GM21367 (cell line): ENCODE results near the gene IRF3.
"Not testable (repeated sequence)": the region's sequence is repeated elsewhere in the genome, so short reads cannot be mapped to it uniquely, and the experiment has no call there.

ENCODE experiments used
- ATAC-seq: cut with Tn5 transposase; IDR thresholded peaks from one replicate; pipeline ENCODE4 v1.9.1; 2021; ENCODE audit not compliant: unreplicated experiment

Gene IRF3

DNA sequence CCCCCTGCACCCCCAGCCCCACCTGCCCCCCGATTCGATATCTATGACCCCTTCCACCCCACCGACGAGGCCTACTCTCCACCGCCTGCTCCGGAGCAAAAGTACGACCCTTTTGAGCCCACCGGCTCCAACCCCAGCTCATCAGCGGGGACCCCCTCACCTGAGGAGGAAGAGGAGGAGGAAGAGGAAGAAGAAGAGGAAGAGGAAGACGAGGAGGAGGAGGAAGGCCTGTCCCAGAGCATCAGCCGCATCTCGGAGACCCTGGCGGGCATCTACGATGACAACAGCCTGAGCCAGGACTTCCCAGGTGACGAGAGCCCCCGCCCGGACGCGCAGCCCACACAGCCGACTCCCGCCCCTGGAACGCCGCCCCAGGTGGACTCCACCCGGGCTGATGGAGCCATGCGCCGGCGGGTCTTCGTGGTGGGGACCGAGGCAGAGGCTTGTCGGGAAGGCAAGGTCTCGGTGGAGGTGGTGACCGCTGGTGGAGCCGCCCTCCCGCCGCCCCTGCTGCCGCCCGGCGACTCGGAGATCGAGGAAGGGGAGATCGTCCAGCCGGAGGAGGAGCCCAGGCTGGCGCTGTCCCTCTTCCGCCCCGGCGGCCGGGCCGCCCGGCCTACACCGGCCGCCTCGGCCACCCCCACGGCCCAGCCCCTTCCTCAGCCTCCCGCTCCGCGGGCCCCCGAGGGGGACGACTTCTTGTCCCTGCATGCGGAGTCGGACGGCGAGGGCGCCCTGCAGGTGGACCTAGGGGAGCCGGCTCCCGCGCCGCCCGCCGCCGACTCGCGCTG is 14.4 kb downstream of the IRF3 start:
- ATAC-seq: no peak

DNA sequence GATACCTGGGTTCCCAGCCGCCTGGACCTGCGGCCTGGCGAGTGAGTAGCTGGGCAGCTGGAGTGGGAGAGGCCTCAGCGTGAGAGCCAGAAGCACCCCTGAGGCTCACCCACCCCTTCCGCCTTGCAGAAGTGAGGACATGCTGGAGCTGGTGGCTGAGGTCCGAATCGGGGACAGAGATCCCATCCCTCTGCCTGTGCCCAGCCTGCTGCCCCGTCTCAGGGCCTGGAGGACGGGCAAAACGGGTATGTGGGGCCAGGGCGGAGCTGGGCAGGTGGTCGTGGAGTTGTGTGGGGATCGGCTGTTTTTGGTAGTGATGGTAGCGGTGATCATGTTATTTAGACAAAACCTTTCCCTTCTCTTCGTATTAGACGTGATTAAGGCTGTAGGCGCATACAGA is 19.1 kb downstream of the IRF3 start:
- ATAC-seq: no peak

DNA sequence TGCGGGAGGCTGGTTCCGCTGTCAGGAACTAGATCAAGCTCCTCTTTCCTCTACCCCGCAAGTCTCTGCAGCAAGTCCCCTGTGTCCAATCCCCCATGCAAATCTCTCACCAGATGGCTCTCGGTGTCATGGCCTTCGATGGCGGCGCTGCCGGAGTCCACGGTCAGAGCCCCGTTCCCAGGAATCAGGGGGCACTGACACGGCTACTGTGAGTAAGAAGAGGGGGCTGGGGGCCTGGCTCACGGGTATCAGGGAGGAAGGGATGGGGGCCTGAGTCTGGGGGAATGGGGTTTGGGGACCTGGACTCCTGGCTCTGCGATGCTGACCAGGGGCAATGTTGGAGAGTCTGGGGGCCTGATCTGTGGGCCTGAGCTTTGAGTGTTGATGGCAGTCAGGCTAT is 19.7 kb downstream of the IRF3 start:
- no peak for ATAC-seq

DNA sequence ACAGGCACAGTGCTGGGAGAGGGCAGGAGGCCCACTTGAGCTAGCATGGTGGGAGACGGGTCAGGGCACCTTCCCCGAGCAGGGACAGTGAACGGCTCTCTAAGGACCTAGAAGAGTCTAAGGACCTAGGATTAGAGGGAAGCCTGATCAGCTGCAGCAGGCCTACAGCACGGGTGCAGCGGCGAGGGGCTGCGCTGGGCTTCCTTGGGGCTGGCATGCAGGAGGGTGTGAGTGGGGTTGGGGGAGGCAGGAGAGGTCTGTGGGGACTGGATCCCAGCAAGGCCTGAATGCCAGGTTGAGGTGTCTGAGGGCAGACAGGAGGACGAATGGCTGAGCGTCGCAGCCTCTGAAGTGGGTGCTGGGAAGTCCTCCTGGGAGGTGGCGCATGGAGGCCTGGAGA is 20.1 kb downstream of the IRF3 start:
- ATAC-seq: no peak

DNA sequence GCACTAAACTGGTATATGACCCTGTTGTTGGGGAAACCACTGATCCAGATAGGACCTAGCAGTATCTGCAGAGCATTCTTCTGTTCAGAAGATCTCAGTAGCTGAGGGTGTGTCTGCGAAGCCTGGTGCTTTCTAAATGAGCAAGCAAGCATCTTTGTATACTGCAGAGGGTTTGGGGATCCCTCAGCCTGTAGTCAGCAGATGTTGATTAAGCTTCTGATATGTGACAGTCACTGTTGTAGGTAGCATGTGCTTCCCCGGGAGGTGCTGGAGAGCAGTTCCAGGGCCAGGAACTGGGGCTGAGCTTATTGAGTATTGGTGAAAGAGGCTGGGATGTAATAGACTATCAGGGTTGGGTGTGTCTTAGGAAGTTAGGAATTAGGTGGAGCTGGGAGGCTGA is 22.2 kb downstream of the IRF3 start:
- ATAC-seq: no peak

DNA sequence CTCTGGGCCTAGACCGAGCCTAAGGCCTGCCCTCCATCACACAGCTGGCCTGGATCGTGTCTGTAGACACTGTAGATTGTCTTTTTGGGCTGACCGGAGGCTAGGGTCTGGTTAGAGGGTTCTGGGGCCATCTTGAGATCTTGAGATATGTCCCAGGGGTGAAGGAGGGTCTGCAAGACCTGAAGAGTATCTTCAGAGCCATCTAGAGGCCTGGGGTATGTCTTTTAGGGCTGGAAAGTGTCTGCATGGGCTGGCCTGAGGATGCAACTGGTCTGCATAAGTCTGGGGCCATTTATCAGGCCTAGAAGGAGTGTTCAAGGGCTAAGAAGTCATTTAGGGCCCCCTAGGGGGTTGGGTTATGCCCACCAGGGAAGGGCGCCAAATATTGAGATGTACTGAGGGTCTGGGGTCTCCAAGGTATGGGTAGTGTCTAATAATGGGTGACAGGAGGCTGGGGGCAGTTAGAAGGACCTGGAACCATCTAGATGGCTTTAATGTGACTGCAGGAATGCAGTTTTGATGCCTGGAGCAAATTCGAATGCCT is 23.1 kb downstream of the IRF3 start:
- ATAC-seq: no peak

- ATAC-seq: peak; percentile 42
Measured at GRCh38 chr19:49641688-49642491, 23.8 kb downstream of the IRF3 start, which contains the start of gene SCAF1. Gene SCAF1, plus strand, starts transcription at chr19:49642209. Its CDS starts 2,818 bp downstream, at chr19:49645027.

GRCh38 chr19:49640113-49640898 is 25.4 kb downstream of the IRF3 start, which contains the start of gene RRAS:
Gene RRAS, minus strand, starts transcription at chr19:49640143. Its CDS starts 45 bp downstream, at chr19:49640098.
- peak; percentile 47 for ATAC-seq

DNA sequence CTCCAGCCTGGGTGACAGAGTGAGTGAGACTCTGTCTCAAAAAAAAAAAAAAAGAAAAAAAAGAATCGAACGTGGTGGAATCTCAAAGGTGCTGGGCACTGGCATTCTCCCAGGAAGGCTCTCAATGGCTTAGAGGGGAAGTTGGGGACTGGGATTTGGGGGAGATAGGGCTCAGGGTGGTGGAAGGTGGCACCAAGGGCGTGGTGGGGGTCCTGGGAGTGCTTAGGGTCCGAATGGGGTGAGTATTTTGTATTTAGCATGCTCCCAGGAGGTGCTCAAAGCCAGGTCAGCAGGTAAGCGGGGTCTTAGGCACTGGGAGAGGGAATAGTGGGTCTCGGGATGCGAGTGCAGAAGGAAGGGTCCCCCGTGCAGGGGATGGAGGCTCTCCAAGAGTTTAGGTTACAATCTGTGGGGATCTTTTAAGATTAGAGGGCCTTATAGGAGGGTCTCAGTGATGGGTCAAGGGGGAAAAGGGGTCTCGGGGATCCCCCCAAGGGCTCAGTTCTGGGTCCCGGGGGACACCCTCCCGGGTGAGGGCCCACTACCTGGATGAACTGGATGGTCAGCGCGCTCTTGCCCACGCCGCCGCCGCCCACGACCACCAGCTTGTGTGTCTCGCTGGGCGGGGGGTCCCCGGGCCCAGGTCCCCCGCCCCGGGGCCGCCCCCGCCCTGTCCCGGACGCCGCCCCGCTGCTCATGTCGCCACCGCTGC is 26.1 kb downstream of the IRF3 start:
- ATAC-seq: no peak

- ATAC-seq: no peak
Measured at GRCh38 chr19:49637821-49638738, 27.6 kb downstream of the IRF3 start.

GRCh38 chr19:49636233-49636932 is 29.3 kb downstream of the IRF3 start:
- ATAC-seq: no peak

DNA sequence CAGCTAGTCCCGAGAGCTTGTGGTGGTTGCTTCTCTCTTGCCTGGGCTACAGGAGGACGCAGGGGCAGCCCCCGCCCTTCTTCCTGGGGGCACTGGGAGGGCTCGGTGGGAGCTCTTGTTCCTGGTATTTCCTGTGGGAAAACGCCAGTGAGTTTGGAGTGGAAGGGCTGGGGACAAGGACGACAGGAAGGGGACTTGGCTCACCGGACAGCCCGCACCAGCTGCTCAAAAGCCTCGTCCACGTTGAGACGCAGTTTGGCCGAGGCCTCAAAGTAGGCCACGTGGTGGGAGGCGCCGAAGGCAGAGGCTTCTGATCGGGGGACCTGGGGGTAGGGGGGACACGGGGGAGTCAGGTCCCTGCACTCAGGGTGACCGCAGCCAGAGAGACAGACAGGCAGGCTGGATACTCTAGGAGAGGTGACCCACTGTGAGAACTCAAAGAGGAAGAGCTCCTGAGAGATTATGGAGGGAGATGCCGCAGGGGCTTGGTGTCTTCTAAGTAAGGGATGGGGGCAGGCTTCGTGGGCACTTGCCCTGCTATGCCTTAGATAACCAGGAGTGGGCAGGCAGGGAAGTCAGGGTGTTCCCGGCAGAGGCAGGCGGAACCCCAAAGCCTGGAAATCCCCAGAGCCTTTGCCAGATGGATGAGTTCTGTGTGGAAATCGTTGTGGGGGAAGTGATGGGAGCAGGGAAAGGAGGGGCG is 30.0 kb downstream of the IRF3 start:
- no peak for ATAC-seq

- not testable (repeated sequence) for ATAC-seq
Measured at GRCh38 chr19:49633273-49633672, 32.4 kb downstream of the IRF3 start.

- no peak for ATAC-seq
Measured at GRCh38 chr19:49632576-49632975, 33.1 kb downstream of the IRF3 start.

GRCh38 chr19:49631610-49632192 is 34.0 kb downstream of the IRF3 start:
- no peak for ATAC-seq

DNA sequence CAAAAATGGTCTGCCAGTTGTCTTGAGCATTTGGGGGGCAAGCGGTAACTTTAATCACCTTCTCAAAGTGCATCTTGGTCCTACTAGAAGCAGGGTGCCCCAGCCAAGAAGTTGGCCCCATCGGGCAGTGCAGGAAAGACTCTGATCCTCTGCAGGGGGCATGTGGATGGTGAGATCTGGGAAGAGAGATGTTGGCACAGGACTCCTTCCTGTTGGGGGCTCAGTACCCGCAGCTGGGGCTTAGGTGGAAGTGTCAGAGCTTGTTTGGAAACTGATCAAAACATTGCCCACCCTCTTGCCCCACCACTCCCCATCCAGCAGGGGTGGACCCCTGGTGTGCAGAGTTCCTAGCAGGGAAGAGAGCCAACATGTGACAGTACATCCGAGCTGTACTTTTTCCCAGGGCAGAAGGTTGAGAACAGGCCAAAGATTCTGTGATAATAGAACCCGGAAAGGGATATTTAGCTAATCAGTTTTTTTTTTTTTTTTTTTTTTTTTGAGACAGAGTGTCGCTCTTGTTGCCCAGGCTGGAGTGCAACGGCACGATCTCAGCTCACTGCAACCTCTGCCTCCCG is 34.6 kb downstream of the IRF3 start:
- no peak for ATAC-seq

GRCh38 chr19:49629659-49630058 is 36.0 kb downstream of the IRF3 start:
- no peak for ATAC-seq
